Keratinocyte (primary cell): ENCODE measurements around the gene APOE. TPM values are rescaled to one million over a fixed set of nuclear protein-coding genes. Genes with fewer than 3 reads are reported as not detected.

Experiments used
- DNase-seq: peaks from one replicate; pipeline ENCODE4 v3.0.0-alpha.2; 2011; ENCODE audit warnings: low read depth, missing footprints, low spot score
- FAIRE-seq: peaks from 2 replicates; lab custom pipeline; 2011; peaks lifted over from hg19 to GRCh38; lab: Jason Lieb, UNC
- H2AFZ ChIP-seq: 2 replicates; pipeline ENCODE4 v1.6.0; 2012; ENCODE audit warnings: low read length, control low read depth, inconsistent platforms; ENCODE audit not compliant: control insufficient read depth
- H3K27ac ChIP-seq: 2 replicates; pipeline ENCODE4 v1.5.1; 2011; ENCODE audit warnings: low read length; ENCODE audit not compliant: control insufficient read depth, insufficient read depth
- H3K27me3 ChIP-seq: 3 replicates; pipeline ENCODE4 v1.6.0; 2011; ENCODE audit warnings: low read length; ENCODE audit not compliant: control insufficient read depth, insufficient read depth; ENCODE audit errors: extremely low read depth
- H3K36me3 ChIP-seq, 2 experiments: 2 replicates in 1 of 2; 3 replicates in 1 of 2; pipeline ENCODE4 v1.5.1; 2011; ENCODE audit warnings: low read length in 2 of 2, mild to moderate bottlenecking in 1 of 2; ENCODE audit not compliant: control insufficient read depth in 2 of 2, insufficient read depth in 2 of 2; ENCODE audit errors: extremely low read depth in 1 of 2
- H3K4me1 ChIP-seq: 3 replicates; pipeline ENCODE4 v1.5.1; 2011; ENCODE audit warnings: low read length; ENCODE audit not compliant: control insufficient read depth, insufficient read depth; ENCODE audit errors: extremely low read depth
- H3K4me2 ChIP-seq: 3 replicates; pipeline ENCODE4 v1.6.0; 2011; ENCODE audit warnings: low read depth, low read length; ENCODE audit not compliant: control insufficient read depth, insufficient read depth; ENCODE audit errors: extremely low read depth
- H3K4me3 ChIP-seq, 3 experiments: fragments of 200-600 bp in 1 of 3; sonication (generic) in 1 of 3; 2 replicates in 2 of 3; 3 replicates in 1 of 3; pipeline ENCODE4 v1.5.1; 2011 to 2016; ENCODE audit warnings: low read length in 3 of 3, mild to moderate bottlenecking in 3 of 3, control low read depth in 2 of 3, inconsistent platforms in 1 of 3, low read depth in 1 of 3, mixed read lengths in 1 of 3, mixed run types in 1 of 3, moderate library complexity in 1 of 3; ENCODE audit not compliant: control insufficient read depth in 2 of 3, insufficient read depth in 2 of 3; ENCODE audit errors: extremely low read depth in 1 of 3
- H3K79me2 ChIP-seq: 2 replicates; pipeline ENCODE4 v1.6.0; 2012; ENCODE audit warnings: low read length; ENCODE audit not compliant: control insufficient read depth, insufficient read depth
- H3K9ac ChIP-seq: 3 replicates; pipeline ENCODE4 v1.6.0; 2011; ENCODE audit warnings: low read length; ENCODE audit not compliant: control insufficient read depth, insufficient read depth; ENCODE audit errors: extremely low read depth
- H3K9me1 ChIP-seq: 3 replicates; pipeline ENCODE4 v1.6.0; 2011; ENCODE audit warnings: low read length; ENCODE audit not compliant: control insufficient read depth, insufficient read depth; ENCODE audit errors: extremely low read depth
- H3K9me3 ChIP-seq: 2 replicates; pipeline ENCODE4 v1.5.1; 2012; ENCODE audit warnings: low read depth, low read length; ENCODE audit not compliant: control insufficient read depth
- H4K20me1 ChIP-seq: 3 replicates; pipeline ENCODE4 v1.6.0; 2011; ENCODE audit warnings: low read length; ENCODE audit not compliant: control insufficient read depth, insufficient read depth; ENCODE audit errors: extremely low read depth
- EZH2 ChIP-seq: IDR thresholded peaks from one replicate; pipeline ENCODE4 v1.6.1; 2012; ENCODE audit warnings: inconsistent platforms, mild to moderate bottlenecking, low read length, moderate library complexity
- dilution Hi-C: fragments of 300-500 bp; cut with MboI; formaldehyde crosslinking; loops from one replicate; pipeline ENCODE4 v1.7.0; 2020; ENCODE audit warnings: low sequenced_read_pairs; ENCODE audit not compliant: extremely low pct_ligation_motif_present
- polyA plus RNA-seq, 5 experiments: library from polyadenylated mRNA; depleted of rRNA in 3 of 5; stranded (reverse) in 3 of 5; stranded (forward) in 1 of 5; unstranded in 1 of 5; fragments of >200 nt; gene quantifications; 1 replicate in 1 of 5; 2 replicates in 3 of 5; 3 replicates in 1 of 5; pipeline versions ENCODE4 v1.2.1 to v1.2.3, GENCODE V29; 2011 to 2012; ENCODE audit warnings: missing spikeins in 2 of 5, low read depth in 1 of 5, low replicate concordance in 1 of 5
- TF ChIP-seq, protein P1 (sequence below), 3 experiments: IDR thresholded peaks in 1 of 3; conservative IDR thresholded peaks in 1 of 3; optimal IDR thresholded peaks in 1 of 3; 2 replicates in 2 of 3; 3 replicates in 1 of 3; pipeline versions ENCODE3 to v1.5.1; 2011; ENCODE audit warnings: low read length in 3 of 3, mild to moderate bottlenecking in 3 of 3, moderate library complexity in 2 of 3, control low read depth in 1 of 3, inconsistent platforms in 1 of 3; ENCODE audit not compliant: insufficient read depth in 2 of 3; ENCODE audit errors: extremely low read depth in 1 of 3

The APOE gene
- polyA plus RNA-seq, 1 donor (not counting 4 experiments of a cell fraction or from before 2014, with no cell fraction given), result 30.2 TPM

DNA sequence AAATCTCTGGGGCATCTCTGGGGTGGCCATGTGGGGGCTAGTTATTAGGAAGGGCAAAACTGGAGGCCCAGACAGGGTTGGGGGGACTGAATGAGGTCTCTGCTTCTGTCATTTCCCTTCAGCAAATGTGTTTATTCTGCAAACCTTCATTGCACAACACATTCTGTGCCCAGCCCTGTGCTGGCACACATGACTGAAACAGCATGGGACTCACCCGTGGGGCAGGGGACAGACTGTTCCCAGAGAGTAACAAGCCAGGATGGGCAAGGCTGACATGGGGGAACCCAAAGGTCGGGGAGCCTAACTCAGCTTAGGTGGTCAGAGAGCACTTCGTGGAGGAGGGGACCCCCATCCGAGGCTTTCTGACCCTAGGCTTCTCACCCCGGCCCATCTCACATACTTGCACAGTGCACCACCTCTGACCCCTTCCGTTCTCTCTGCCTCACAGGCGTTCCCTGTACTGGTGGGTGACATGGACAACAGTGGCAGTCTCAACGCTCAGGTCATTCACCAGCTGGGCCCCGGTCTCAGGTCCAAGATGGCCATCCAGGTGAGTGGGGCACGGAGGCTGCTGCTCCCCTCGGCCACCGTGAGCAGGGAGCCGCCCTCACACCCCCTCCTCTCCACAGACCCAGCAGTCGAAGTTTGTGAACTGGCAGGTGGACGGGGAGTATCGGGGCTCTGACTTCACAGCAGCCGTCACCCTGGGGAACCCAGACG, 12.1 kb upstream of the APOE start:
- Histone ChIP-seq H3K27ac (no peak overlapping the region), H3K4me3 (no peak overlapping the region), H3K4me1 (peaks cover 17% of the 10 kb centered on the region), H3K9me1 (no peaks in the 10 kb centered on the region), H3K79me2 (peaks cover 56% of the 10 kb centered on the region), H3K4me2 (no peak overlapping the region), H3K27me3 (no peaks in the 10 kb centered on the region), H4K20me1 (peaks cover 10% of the 10 kb centered on the region), H2AFZ (no peak overlapping the region), H3K9ac (no peak overlapping the region), H3K36me3 (peaks cover 33 to 58% of the 10 kb centered on the region in 2 experiments), H3K9me3 (no peaks in the 10 kb centered on the region)
- dilution Hi-C loops, result no loop called here
- no peak for TF ChIP-seq EZH2
- TF ChIP-seq, protein P1, sequence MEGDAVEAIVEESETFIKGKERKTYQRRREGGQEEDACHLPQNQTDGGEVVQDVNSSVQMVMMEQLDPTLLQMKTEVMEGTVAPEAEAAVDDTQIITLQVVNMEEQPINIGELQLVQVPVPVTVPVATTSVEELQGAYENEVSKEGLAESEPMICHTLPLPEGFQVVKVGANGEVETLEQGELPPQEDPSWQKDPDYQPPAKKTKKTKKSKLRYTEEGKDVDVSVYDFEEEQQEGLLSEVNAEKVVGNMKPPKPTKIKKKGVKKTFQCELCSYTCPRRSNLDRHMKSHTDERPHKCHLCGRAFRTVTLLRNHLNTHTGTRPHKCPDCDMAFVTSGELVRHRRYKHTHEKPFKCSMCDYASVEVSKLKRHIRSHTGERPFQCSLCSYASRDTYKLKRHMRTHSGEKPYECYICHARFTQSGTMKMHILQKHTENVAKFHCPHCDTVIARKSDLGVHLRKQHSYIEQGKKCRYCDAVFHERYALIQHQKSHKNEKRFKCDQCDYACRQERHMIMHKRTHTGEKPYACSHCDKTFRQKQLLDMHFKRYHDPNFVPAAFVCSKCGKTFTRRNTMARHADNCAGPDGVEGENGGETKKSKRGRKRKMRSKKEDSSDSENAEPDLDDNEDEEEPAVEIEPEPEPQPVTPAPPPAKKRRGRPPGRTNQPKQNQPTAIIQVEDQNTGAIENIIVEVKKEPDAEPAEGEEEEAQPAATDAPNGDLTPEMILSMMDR (optimal IDR thresholded peaks at IDR 0.05 in 1 of 3, IDR thresholded peaks at IDR 0.05 in 1 of 3, conservative IDR thresholded peaks at IDR 0.05 in 1 of 3; ENCODE audit: extremely low read depth in 1 of 3, insufficient read depth in 2 of 3, low read length in 3 of 3), result no peak
- FAIRE-seq (no peak), DNase-seq (no peak)

DNA sequence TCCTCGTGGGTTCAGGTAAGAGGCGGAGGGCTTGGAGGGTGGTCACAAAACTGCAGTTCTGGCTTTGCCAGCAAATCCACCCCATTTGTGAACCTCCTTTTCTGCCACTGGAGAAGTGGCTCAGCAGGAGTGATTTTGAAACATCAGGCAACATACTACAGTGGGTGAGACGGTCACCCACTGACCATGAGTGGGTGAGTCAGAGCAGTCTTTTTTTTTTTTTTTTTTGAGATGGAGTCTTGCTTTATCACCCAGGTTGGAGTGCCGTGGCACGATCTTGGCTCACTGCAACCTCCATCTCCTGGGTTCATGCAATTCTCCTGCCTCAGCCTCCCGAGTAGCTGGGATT, 11.6 kb upstream of the APOE start:
- Histone ChIP-seq H3K4me3 (no peak overlapping the region), H3K4me1 (peaks cover 17% of the 10 kb centered on the region), H4K20me1 (peaks cover 10% of the 10 kb centered on the region), H3K9me3 (no peaks in the 10 kb centered on the region), H3K79me2 (peaks cover 56% of the 10 kb centered on the region), H3K27me3 (no peaks in the 10 kb centered on the region), H3K9ac (no peak overlapping the region), H3K9me1 (no peaks in the 10 kb centered on the region), H3K4me2 (no peak overlapping the region), H2AFZ (no peak overlapping the region), H3K27ac (no peak overlapping the region), H3K36me3 (peaks cover 33 to 58% of the 10 kb centered on the region in 2 experiments)
- DNase-seq (no peak), FAIRE-seq (no peak)
- TF ChIP-seq EZH2, result no peak
- TF ChIP-seq, protein P1 (optimal IDR thresholded peaks at IDR 0.05 in 1 of 3, IDR thresholded peaks at IDR 0.05 in 1 of 3, conservative IDR thresholded peaks at IDR 0.05 in 1 of 3; ENCODE audit: extremely low read depth in 1 of 3, insufficient read depth in 2 of 3, low read length in 3 of 3), result no peak
- dilution Hi-C loops, result no loop called here
